Ramos (cell line): ENCODE measurements around the gene PCSK5.
"Not testable (repeated sequence)": the region's sequence is repeated elsewhere in the genome, so short reads cannot be mapped to it uniquely, and the experiment has no call there.

Experiments
- in situ Hi-C: fragments of 300-500 bp; cut with MboI; formaldehyde crosslinking; loops from one replicate; pipeline ENCODE4 v1.14.3; 2022; ENCODE audit warnings: low sequenced_read_pairs; ENCODE audit not compliant: unreplicated experiment

Gene PCSK5

GRCh38 chr9:75956161-75956560 is 65.7 kb downstream of the PCSK5 start:
- in situ Hi-C loops, result no loop called here

DNA sequence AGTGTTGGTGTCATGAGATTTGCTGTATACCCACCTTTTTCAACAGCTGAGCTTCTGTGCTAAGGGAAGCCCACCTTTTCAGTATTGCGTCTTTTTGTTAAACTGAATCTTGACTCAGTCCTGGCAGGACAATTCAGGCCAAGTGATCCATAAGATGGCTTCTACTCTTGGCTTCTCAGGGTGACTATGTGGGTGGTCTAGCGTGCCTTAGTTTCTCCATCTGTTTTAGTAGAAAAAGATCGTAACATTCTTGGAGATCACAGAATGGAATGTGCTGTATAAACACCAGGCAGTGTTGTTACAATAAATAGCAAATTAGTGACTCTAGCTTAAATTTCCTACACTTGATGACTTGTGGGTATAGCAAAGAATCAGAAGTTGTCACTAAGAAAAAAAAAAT is 66.6 kb downstream of the PCSK5 start:
- in situ Hi-C loops, result no loop called here

DNA sequence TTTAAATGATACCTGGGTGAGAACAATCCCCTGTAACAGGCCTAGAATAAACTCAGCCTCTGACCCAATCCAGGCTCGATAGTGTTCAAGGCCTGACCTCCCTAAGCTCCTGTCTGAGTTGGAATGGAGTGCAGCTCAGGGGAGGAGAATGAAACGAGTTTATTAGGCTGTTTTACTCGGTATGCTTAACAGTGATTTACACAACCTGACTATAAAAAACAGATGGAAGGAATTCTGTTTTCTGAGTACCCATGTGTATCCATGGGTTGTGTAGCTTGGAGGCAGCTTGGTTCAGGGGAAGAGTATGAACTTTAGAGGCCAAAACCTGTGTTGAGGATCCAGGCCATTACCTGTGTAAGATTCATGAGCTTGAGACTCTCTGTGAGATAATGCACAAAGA is 67.8 kb downstream of the PCSK5 start:
- in situ Hi-C loops, result no loop called here

GRCh38 chr9:75960551-75960950 is 70.1 kb downstream of the PCSK5 start:
- in situ Hi-C loops, result no loop called here

DNA sequence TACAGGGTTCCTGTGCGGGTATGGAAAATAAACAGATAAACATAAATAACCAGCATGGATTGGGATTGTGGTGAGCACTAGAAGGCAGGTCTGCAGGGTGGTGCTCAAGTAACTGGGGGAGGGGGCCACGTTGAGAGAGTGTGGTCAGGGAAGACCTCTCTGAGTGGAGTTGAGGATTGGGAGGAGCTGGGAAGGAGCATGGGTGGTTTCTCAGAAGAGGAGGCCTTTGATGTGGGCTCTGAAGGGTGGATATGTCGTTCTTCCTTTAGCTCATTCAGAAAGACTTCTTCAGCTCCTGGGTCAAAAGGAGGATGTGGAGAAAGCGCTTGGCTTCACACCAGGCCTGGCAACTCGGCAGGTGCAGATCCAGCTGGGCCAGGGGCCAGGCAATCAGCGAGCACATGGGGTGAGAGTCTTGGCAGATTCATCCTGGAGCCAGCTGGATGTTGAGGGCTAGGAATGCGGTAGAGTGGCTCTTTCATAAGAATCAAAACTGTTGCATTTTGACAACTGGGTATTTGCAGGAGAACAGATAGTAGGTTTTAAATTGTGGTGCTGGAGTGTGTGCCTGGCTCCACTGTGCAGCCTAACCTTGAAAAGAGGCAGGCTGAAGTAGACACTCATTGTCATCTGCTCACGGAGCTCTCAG is 71.7 kb downstream of the PCSK5 start:
- in situ Hi-C loops, result no loop called here

GRCh38 chr9:75962662-75963036 is 72.2 kb downstream of the PCSK5 start:
- in situ Hi-C loops, result no loop called here

DNA sequence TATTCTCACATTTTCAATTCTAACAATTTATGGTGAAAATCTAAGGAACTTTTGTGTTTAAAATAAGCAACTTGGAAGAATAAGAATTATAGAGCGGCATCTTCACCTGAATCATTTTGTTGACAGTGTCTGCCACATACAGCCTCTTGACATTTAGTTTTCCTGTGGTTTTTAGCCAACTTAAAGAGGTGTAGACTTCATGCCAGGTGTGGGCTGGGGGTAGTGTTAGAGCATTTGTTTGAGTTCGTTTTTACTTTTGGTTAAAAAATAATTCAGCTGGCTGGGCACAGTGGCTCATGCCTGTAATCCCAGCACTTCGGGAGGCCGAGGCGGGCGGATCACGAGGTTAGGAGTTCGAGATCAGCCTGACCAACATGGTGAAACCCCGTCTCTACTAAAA is 72.8 kb downstream of the PCSK5 start:
- in situ Hi-C loops, result not testable (repeated sequence)

DNA sequence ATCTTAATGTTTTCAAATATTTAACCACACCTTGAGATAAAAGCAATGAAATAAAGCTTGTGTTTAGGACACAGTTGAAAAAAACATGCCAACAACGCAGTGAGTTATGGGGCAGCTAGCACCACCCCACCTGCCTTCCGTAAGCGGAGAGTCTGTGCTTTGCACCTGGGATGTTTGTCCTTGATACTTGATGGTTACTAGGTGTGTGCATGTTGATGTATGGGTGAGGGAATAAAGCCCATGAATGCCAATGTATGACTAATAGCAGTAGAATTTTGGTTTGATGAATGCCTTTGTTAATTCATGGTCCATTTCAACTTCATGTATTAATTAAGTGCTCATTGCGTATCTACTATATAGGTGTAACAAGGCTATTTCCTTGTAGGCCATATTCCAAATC is 74.0 kb downstream of the PCSK5 start:
- in situ Hi-C loops, result no loop called here

DNA sequence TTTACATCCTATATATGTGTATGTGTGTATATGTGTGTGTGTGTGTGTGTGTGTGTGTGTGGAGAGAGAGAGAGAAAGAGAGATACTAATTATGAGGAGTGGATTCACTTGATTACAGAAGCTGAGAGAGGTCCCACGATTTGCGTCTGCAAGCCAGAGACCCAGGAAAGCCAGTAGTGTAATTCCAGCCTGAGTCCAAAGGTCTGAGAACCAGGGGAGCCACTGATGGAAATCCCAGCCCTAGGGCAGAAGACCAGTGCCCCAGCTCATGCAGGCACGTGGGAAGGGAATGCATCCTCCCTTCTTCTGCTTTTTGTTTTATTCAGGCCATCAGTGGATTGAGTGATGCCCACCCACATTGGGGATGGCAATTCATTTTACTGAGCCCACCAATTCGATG is 74.8 kb downstream of the PCSK5 start:
- in situ Hi-C loops, result no loop called here

- in situ Hi-C loops, result no loop called here
Observed at GRCh38 chr9:75967556-75967955, 77.1 kb downstream of the PCSK5 start.

DNA sequence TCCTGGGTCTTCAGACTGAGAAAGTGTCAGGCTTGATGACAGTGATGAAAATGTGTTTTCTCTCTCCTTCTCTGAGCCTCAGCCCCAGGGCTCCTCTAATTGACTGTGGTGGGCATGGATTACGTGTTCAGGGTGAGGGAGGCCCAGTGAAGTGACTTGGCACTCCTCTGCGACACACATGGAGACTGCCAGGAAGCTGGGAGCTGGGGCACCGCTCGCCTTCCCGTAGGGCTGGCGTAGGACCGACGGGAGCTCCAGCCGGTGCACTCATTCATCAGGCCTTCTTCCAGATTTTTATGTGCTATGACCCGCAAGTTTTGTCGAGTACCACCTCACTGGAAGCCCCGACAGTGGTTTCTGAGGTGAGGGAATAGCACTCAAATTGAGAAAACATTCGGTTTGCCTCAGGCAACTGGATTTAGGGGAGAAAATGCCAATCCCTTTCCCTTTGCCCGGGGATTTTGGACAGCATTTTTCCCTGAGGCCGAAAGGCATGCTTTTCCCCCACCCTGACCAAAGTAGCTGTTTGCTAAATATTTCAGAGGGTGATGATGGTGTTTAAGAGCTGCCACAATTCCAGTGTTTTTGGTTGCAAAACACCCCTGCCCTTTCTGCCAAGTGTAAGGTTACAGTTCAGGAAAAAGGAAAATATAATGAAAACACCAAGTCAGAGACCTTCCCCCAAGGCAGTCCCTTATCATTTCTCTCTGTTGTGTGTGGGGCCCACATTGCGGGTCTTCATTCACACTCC is 83.7 kb downstream of the PCSK5 start:
- in situ Hi-C loops, result no loop called here

GRCh38 chr9:75975071-75975470 is 84.6 kb downstream of the PCSK5 start:
- in situ Hi-C loops, result no loop called here

DNA sequence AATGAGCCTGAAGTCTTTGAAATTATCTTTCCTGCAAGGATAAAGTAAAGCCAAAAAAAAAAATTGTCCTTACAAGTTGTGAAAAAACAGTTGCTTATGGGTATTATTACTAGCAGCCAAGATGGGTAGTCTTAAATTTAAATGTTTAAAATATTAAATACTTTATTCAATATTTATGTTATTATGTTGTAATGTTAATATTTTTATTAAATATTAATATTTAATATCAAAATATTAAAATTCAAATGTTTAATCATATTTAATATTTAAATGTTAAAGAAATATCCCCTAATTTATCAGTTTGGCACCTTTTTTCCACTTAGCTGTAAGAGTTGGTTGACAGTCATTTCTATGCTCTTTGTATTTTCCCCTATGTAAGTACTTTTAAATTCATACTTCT is 86.1 kb downstream of the PCSK5 start:
- in situ Hi-C loops, result no loop called here

GRCh38 chr9:75979362-75979761 is 88.9 kb downstream of the PCSK5 start:
- in situ Hi-C loops, result no loop called here

DNA sequence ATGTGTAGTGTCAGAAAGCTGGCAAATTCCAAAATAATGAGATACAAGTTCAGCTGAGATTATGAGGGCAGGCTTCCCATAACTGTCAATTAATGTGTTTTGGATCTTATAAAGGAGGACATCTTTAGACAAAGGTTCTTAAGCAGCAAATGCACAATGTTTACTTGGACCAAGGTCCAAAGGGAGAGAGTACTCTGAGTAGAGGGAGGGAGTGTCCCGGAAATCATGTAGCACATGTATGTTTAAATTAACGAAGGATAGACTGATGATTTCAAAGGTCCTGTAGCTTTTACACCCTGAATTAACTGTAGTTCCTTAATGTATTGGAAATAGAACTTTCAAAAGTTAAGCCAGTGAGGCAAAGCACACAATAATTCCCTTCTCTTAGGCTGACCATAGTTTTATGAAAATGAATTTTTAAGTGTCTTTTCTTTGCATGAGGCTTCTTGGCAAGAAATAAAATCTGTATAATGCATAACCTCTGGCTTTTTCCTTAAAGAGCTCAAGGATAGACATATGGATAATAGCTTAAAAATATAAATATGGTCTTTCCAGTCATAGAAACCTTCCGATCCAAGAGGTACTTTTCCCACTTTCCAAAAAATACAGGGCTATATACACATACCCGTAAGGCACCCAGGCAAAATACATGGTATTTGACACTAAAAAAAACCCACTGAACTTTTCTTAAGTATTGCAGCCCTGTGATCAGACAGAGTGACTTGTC is 93.0 kb downstream of the PCSK5 start:
- in situ Hi-C loops, result no loop called here

- in situ Hi-C loops, result no loop called here
Observed at GRCh38 chr9:75985515-75985914, 95.0 kb downstream of the PCSK5 start.

- in situ Hi-C loops, result no loop called here
Observed at GRCh38 chr9:75988663-75989062, 98.2 kb downstream of the PCSK5 start.

DNA sequence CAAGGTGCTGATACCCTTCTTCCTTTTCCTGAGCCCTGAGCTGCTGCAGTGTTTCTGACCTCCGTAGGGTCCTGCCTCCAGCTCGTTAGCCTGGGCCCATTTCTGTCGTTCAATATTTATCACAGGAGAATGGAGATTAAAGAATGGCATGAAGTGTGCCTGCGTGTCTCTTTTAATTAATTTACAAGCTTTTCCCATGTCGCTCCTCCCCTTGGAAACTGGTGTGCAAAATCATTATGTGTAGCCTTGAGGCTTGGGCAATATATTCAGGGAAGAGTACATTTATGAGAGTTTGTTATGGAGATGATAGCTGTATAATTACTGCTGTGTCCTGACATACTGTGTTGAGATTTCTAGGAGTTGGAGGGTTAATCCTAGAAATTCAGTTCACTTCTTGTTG is 99.7 kb downstream of the PCSK5 start:
- in situ Hi-C loops, result no loop called here

- in situ Hi-C loops, result no loop called here
Observed at GRCh38 chr9:75990576-75991304, 100.3 kb downstream of the PCSK5 start.

DNA sequence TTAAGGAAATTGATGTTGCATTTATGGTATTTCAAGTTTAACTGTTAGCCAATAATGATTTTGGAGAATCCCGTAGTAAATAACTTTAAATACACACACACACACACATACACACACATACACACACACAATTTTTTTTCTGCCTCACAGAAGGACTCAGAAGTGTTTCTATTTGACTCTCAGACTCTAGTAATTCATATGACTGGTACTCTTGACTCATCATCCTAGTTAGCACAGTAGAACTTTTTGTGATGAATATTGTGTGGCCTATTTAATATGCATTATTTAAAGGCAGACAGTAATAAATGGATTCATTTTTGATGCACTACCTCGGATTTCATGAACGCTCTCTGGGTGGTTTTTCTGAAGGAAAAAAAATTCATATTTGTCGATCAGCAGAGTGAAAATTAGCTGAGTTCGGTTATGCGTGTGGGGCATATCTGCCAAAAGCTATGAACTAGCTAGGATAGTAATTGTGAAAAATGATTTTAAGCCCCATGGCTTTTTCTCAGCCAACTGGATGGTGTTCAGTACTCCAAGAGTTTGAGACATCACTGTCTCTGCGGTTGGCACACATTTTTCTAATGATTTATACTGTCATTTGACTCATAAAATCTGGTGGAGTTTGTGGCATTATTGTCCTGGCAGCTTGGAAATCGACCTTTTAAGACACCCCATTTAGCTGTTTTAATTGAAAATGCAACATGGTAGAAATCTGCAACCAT is 102.2 kb downstream of the PCSK5 start:
- in situ Hi-C loops, result no loop called here
